ENCODE measurements around the gene TRIM15.

TRIM15 gene

DNA sequence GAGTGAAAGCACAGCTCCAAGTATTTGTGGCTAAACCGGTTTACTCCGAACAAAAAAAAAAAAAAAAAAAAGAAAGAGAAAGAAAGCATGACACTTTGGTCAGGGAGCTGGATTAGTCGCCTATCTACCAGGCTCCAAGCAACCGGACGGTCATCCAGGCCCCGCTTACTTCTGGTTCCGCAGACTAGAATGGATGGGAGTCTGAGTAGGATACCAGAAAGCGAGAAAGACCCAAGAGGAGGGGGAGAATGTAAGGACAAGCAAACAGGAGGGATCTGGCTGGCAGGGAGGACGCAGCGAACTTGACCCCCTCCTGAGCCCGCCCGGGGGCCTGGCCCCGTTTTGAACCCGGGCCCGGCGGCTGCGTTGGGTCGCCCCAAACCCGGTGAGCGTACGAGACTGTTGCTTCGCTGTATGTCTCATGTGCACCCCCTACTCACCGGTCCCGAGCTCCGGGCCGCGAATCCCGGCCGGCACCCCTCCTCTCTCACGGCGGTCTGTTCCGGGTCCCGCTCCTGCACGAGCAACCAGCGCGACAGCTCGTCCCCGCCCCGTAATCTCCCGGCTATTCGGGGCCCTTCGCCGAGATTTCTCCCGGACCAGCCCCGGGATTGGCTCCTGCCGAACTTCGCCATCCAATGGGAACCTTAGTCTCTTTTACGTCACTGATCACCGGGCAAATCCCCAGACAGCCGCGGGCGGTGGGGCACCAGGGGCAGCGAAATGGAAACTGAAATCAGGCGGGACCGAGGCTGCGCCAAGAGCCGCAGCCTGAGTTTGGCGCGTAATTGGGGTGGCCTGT is 49.7 kb downstream of the TRIM15 start, which contains the start of gene TRIM26 (continued):
- TF ChIP-seq, protein P1, sequence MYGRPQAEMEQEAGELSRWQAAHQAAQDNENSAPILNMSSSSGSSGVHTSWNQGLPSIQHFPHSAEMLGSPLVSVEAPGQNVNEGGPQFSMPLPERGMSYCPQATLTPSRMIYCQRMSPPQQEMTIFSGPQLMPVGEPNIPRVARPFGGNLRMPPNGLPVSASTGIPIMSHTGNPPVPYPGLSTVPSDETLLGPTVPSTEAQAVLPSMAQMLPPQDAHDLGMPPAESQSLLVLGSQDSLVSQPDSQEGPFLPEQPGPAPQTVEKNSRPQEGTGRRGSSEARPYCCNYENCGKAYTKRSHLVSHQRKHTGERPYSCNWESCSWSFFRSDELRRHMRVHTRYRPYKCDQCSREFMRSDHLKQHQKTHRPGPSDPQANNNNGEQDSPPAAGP (tag by site-specific recombination; IDR thresholded peaks at IDR 0.05): peak; percentile 71
- peak; percentile 96 for TF ChIP-seq ZBTB17 (tag by site-specific recombination; IDR thresholded peaks at IDR 0.05)
- no peak for TF ChIP-seq ZNF677 (tag by site-specific recombination; IDR thresholded peaks at IDR 0.05)
- TF ChIP-seq ZNF121 (tag by site-specific recombination; IDR thresholded peaks at IDR 0.05): peak; percentile 74; the same call in 1 of the 2 replicates
- TF ChIP-seq ZNF394 (tag by site-specific recombination; IDR thresholded peaks at IDR 0.05; ENCODE audit: borderline replicate concordance): peak; percentile 50; the same call in 1 of the 2 replicates
- TF ChIP-seq ZNF155 (tag by site-specific recombination; IDR thresholded peaks at IDR 0.05): no peak
- TF ChIP-seq MZF1 (tag by site-specific recombination; IDR thresholded peaks at IDR 0.05; ENCODE audit: borderline replicate concordance): peak; percentile 65
- TF ChIP-seq, protein P2, sequence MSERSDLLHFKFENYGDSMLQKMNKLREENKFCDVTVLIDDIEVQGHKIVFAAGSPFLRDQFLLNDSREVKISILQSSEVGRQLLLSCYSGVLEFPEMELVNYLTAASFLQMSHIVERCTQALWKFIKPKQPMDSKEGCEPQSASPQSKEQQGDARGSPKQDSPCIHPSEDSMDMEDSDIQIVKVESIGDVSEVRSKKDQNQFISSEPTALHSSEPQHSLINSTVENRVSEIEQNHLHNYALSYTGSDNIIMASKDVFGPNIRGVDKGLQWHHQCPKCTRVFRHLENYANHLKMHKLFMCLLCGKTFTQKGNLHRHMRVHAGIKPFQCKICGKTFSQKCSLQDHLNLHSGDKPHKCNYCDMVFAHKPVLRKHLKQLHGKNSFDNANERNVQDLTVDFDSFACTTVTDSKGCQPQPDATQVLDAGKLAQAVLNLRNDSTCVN (tag by site-specific recombination; optimal IDR thresholded peaks at IDR 0.05): peak; percentile 86
- no peak for TF ChIP-seq YY2 (tag by site-specific recombination; IDR thresholded peaks at IDR 0.05)
- no peak for TF ChIP-seq ZNF747 (tag by site-specific recombination; IDR thresholded peaks at IDR 0.05)
- peak; percentile 97 for TF ChIP-seq ZNF600 (tag by site-specific recombination; IDR thresholded peaks at IDR 0.05)
- no peak for TF ChIP-seq RBAK (tag by site-specific recombination; IDR thresholded peaks at IDR 0.05)
- no peak; the same call in 1 of the 2 replicates for TF ChIP-seq ZSCAN23 (tag by site-specific recombination; IDR thresholded peaks at IDR 0.05)
- TF ChIP-seq ZNF184 (tag by site-specific recombination; IDR thresholded peaks at IDR 0.05): 0 out of 2 replicates have a peak, but pooled peaks have one; percentile 32
- no peak for TF ChIP-seq ZNF174 (tag by site-specific recombination; IDR thresholded peaks at IDR 0.05)
- TF ChIP-seq, protein P3, sequence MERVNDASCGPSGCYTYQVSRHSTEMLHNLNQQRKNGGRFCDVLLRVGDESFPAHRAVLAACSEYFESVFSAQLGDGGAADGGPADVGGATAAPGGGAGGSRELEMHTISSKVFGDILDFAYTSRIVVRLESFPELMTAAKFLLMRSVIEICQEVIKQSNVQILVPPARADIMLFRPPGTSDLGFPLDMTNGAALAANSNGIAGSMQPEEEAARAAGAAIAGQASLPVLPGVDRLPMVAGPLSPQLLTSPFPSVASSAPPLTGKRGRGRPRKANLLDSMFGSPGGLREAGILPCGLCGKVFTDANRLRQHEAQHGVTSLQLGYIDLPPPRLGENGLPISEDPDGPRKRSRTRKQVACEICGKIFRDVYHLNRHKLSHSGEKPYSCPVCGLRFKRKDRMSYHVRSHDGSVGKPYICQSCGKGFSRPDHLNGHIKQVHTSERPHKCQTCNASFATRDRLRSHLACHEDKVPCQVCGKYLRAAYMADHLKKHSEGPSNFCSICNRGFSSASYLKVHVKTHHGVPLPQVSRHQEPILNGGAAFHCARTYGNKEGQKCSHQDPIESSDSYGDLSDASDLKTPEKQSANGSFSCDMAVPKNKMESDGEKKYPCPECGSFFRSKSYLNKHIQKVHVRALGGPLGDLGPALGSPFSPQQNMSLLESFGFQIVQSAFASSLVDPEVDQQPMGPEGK (tag by site-specific recombination; IDR thresholded peaks at IDR 0.05): peak; percentile 92
- TF ChIP-seq ZBTB8A (tag by site-specific recombination; IDR thresholded peaks at IDR 0.05): peak; percentile 5; the same call in 1 of the 2 replicates
- peak; percentile 88 for TF ChIP-seq GLIS2 (tag by site-specific recombination; IDR thresholded peaks at IDR 0.05)
- TF ChIP-seq ZBTB48 (tag by site-specific recombination; IDR thresholded peaks at IDR 0.05): peak; percentile 52
- no peak; the same call in 1 of the 2 replicates for TF ChIP-seq SCRT1 (tag by site-specific recombination; IDR thresholded peaks at IDR 0.05; ENCODE audit: borderline replicate concordance)
- no peak for TF ChIP-seq ZNF202 (tag by site-specific recombination; IDR thresholded peaks at IDR 0.05; ENCODE audit: borderline replicate concordance)
- peak; percentile 76; the same call in 1 of the 2 replicates for TF ChIP-seq ZNF223 (tag by site-specific recombination; IDR thresholded peaks at IDR 0.05)
- TF ChIP-seq ZNF473 (tag by site-specific recombination; IDR thresholded peaks at IDR 0.05): no peak
- no peak for TF ChIP-seq FEZF1 (tag by site-specific recombination; IDR thresholded peaks at IDR 0.05)
- peak; percentile 19; the same call in 1 of the 2 replicates for TF ChIP-seq ZNF391 (tag by site-specific recombination; IDR thresholded peaks at IDR 0.05; ENCODE audit: borderline replicate concordance, low read depth)
- peak; percentile 79 for TF ChIP-seq SP7 (tag by site-specific recombination; IDR thresholded peaks at IDR 0.05)
- TF ChIP-seq, protein P4, sequence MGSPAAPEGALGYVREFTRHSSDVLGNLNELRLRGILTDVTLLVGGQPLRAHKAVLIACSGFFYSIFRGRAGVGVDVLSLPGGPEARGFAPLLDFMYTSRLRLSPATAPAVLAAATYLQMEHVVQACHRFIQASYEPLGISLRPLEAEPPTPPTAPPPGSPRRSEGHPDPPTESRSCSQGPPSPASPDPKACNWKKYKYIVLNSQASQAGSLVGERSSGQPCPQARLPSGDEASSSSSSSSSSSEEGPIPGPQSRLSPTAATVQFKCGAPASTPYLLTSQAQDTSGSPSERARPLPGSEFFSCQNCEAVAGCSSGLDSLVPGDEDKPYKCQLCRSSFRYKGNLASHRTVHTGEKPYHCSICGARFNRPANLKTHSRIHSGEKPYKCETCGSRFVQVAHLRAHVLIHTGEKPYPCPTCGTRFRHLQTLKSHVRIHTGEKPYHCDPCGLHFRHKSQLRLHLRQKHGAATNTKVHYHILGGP (tag by site-specific recombination; IDR thresholded peaks at IDR 0.05): no peak
- 0 out of 2 replicates have a peak, but pooled peaks have one; percentile 28 for TF ChIP-seq ZNF266 (tag by site-specific recombination; IDR thresholded peaks at IDR 0.05; ENCODE audit: low read depth)
- TF ChIP-seq, protein P5, sequence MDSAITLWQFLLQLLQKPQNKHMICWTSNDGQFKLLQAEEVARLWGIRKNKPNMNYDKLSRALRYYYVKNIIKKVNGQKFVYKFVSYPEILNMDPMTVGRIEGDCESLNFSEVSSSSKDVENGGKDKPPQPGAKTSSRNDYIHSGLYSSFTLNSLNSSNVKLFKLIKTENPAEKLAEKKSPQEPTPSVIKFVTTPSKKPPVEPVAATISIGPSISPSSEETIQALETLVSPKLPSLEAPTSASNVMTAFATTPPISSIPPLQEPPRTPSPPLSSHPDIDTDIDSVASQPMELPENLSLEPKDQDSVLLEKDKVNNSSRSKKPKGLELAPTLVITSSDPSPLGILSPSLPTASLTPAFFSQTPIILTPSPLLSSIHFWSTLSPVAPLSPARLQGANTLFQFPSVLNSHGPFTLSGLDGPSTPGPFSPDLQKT (IDR thresholded peaks at IDR 0.05; ENCODE audit: borderline replicate concordance, low read depth, low read length): no peak
- TF ChIP-seq, protein P6, sequence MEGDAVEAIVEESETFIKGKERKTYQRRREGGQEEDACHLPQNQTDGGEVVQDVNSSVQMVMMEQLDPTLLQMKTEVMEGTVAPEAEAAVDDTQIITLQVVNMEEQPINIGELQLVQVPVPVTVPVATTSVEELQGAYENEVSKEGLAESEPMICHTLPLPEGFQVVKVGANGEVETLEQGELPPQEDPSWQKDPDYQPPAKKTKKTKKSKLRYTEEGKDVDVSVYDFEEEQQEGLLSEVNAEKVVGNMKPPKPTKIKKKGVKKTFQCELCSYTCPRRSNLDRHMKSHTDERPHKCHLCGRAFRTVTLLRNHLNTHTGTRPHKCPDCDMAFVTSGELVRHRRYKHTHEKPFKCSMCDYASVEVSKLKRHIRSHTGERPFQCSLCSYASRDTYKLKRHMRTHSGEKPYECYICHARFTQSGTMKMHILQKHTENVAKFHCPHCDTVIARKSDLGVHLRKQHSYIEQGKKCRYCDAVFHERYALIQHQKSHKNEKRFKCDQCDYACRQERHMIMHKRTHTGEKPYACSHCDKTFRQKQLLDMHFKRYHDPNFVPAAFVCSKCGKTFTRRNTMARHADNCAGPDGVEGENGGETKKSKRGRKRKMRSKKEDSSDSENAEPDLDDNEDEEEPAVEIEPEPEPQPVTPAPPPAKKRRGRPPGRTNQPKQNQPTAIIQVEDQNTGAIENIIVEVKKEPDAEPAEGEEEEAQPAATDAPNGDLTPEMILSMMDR (tag by site-specific recombination; IDR thresholded peaks at IDR 0.05): no peak

All from HEK293 (cell line).